Measurements from ENCODE around the gene SOX13.

Gene SOX13

GRCh38 chr1:204051258-204051657, 21.7 kb upstream of the SOX13 start:
- Histone ChIP-seq H2BK12ac (ENCODE audit: low read length) (no peak overlapping the region), H2BK120ac (ENCODE audit: insufficient read depth, low read length, poor library complexity) (no peak overlapping the region), H3K27ac (ENCODE audit: low read depth, low read length) (no peak overlapping the region), H3K79me2 (ENCODE audit: control insufficient read depth, insufficient read depth, low read length, poor library complexity) (no peaks in the 10 kb centered on the region), H3K4me1 (ENCODE audit: control insufficient read depth in 1 of 2, insufficient read depth in 2 of 2, low read length in 2 of 2) (peaks cover 1 to 3% of the 10 kb centered on the region in 2 experiments), H3K4me2 (ENCODE audit: low read length) (no peak overlapping the region), H2AK5ac (ENCODE audit: low read length) (no peak overlapping the region), H3K36me3 (ENCODE audit: control insufficient read depth in 1 of 2, insufficient read depth in 2 of 2, low read length in 2 of 2) (no peaks in the 10 kb centered on the region), H3K23ac (ENCODE audit: low read length) (no peak overlapping the region), H2AFZ (ENCODE audit: insufficient read depth, low read length, poor library complexity) (no peak overlapping the region), H3K9ac (ENCODE audit: low read length) (no peak overlapping the region), H4K12ac (ENCODE audit: low read depth, low read length) (no peak overlapping the region), H3K27me3 (ENCODE audit: insufficient read depth, low read length) (no peaks in the 10 kb centered on the region), H4K91ac (ENCODE audit: low read depth, low read length) (no peak overlapping the region), H3K4me3 (ENCODE audit: low read depth, low read length) (no peak overlapping the region), H4K8ac (ENCODE audit: low read depth, low read length) (no peak overlapping the region), H3K4ac (ENCODE audit: low read depth, low read length) (no peak overlapping the region), H2BK5ac (ENCODE audit: low read depth, low read length, poor library complexity) (no peak overlapping the region), H3K14ac (ENCODE audit: low read length) (no peak overlapping the region), H3K9me3 (ENCODE audit: insufficient read depth, low read depth, low read length) (no peaks in the 10 kb centered on the region), H3K79me1 (ENCODE audit: low read length) (no peaks in the 10 kb centered on the region), H3K18ac (ENCODE audit: low read length) (no peak overlapping the region)
- DNase-seq, result no peak
- WGBS (ENCODE audit: extremely low coverage, insufficient coverage, insufficient read length), result no CpG with 5 or more reads among the region's 5 CpGs

- no peak for DNase-seq
- no peak overlapping the region for H3K4me3 ChIP-seq (ENCODE audit: low read depth, low read length)
- no peak overlapping the region for H2AFZ ChIP-seq (ENCODE audit: insufficient read depth, low read length, poor library complexity)
- H3K14ac ChIP-seq (ENCODE audit: low read length), result no peak overlapping the region
- no peak overlapping the region for H3K4ac ChIP-seq (ENCODE audit: low read depth, low read length)
- no peaks in the 10 kb centered on the region for H3K79me1 ChIP-seq (ENCODE audit: low read length)
- H3K23ac ChIP-seq (ENCODE audit: low read length), result no peak overlapping the region
- H3K36me3 ChIP-seq (ENCODE audit: control insufficient read depth in 1 of 2, insufficient read depth in 2 of 2, low read length in 2 of 2), result no peaks in the 10 kb centered on the region
- no peak overlapping the region for H3K27ac ChIP-seq (ENCODE audit: low read depth, low read length)
- H3K27me3 ChIP-seq (ENCODE audit: insufficient read depth, low read length), result no peaks in the 10 kb centered on the region
- H2BK5ac ChIP-seq (ENCODE audit: low read depth, low read length, poor library complexity), result no peak overlapping the region
- no peak overlapping the region for H3K18ac ChIP-seq (ENCODE audit: low read length)
- H4K12ac ChIP-seq (ENCODE audit: low read depth, low read length), result no peak overlapping the region
- H2BK12ac ChIP-seq (ENCODE audit: low read length), result no peak overlapping the region
- H3K9me3 ChIP-seq (ENCODE audit: insufficient read depth, low read depth, low read length), result no peaks in the 10 kb centered on the region
- no peak overlapping the region for H4K91ac ChIP-seq (ENCODE audit: low read depth, low read length)
- H4K8ac ChIP-seq (ENCODE audit: low read depth, low read length), result no peak overlapping the region
- H3K79me2 ChIP-seq (ENCODE audit: control insufficient read depth, insufficient read depth, low read length, poor library complexity), result no peaks in the 10 kb centered on the region
- H2BK120ac ChIP-seq (ENCODE audit: insufficient read depth, low read length, poor library complexity), result no peak overlapping the region
- H3K9ac ChIP-seq (ENCODE audit: low read length), result no peak overlapping the region
- H3K4me2 ChIP-seq (ENCODE audit: low read length), result no peak overlapping the region
- no peak overlapping the region for H2AK5ac ChIP-seq (ENCODE audit: low read length)
- H3K4me1 ChIP-seq (ENCODE audit: control insufficient read depth in 1 of 2, insufficient read depth in 2 of 2, low read length in 2 of 2), result no peaks in the 10 kb centered on the region
Measured at GRCh38 chr1:204051718-204052117, 21.2 kb upstream of the SOX13 start.

GRCh38 chr1:204053893-204054292, 19.0 kb upstream of the SOX13 start:
- H3K14ac ChIP-seq (ENCODE audit: low read length), result no peak overlapping the region
- H3K9ac ChIP-seq (ENCODE audit: low read length), result no peak overlapping the region
- H4K91ac ChIP-seq (ENCODE audit: low read depth, low read length), result no peak overlapping the region
- H4K12ac ChIP-seq (ENCODE audit: low read depth, low read length), result no peak overlapping the region
- no peak overlapping the region for H3K23ac ChIP-seq (ENCODE audit: low read length)
- no peak overlapping the region for H2BK5ac ChIP-seq (ENCODE audit: low read depth, low read length, poor library complexity)
- H4K8ac ChIP-seq (ENCODE audit: low read depth, low read length), result no peak overlapping the region
- no peaks in the 10 kb centered on the region for H3K79me2 ChIP-seq (ENCODE audit: control insufficient read depth, insufficient read depth, low read length, poor library complexity)
- H3K18ac ChIP-seq (ENCODE audit: low read length), result no peak overlapping the region
- H3K4ac ChIP-seq (ENCODE audit: low read depth, low read length), result no peak overlapping the region
- H3K79me1 ChIP-seq (ENCODE audit: low read length), result no peaks in the 10 kb centered on the region
- H3K27me3 ChIP-seq (ENCODE audit: insufficient read depth, low read length), result no peaks in the 10 kb centered on the region
- no peak overlapping the region for H3K4me3 ChIP-seq (ENCODE audit: low read depth, low read length)
- H3K36me3 ChIP-seq (ENCODE audit: control insufficient read depth in 1 of 2, insufficient read depth in 2 of 2, low read length in 2 of 2), result no peaks in the 10 kb centered on the region
- peaks cover 0 to 3% of the 10 kb centered on the region in 2 experiments for H3K4me1 ChIP-seq (ENCODE audit: control insufficient read depth in 1 of 2, insufficient read depth in 2 of 2, low read length in 2 of 2)
- H2AK5ac ChIP-seq (ENCODE audit: low read length), result no peak overlapping the region
- no peak overlapping the region for H2AFZ ChIP-seq (ENCODE audit: insufficient read depth, low read length, poor library complexity)
- no peak overlapping the region for H2BK12ac ChIP-seq (ENCODE audit: low read length)
- no peak overlapping the region for H2BK120ac ChIP-seq (ENCODE audit: insufficient read depth, low read length, poor library complexity)
- WGBS (ENCODE audit: extremely low coverage, insufficient coverage, insufficient read length), result no CpG with 5 or more reads among the region's 2 CpGs
- no peaks in the 10 kb centered on the region for H3K9me3 ChIP-seq (ENCODE audit: insufficient read depth, low read depth, low read length)
- no peak for DNase-seq
- H3K27ac ChIP-seq (ENCODE audit: low read depth, low read length), result no peak overlapping the region
- H3K4me2 ChIP-seq (ENCODE audit: low read length), result no peak overlapping the region

GRCh38 chr1:204059970-204060369, 12.9 kb upstream of the SOX13 start:
- peak in 1 of 2 donors; percentile 34 for DNase-seq
- no peak overlapping the region for H3K4me2 ChIP-seq (ENCODE audit: low read length)
- WGBS (ENCODE audit: extremely low coverage, insufficient coverage, insufficient read length), result no CpG with 5 or more reads among the region's 7 CpGs
- H4K91ac ChIP-seq (ENCODE audit: low read depth, low read length), result no peak overlapping the region
- H2AFZ ChIP-seq (ENCODE audit: insufficient read depth, low read length, poor library complexity), result no peak overlapping the region
- no peak overlapping the region for H3K4me3 ChIP-seq (ENCODE audit: low read depth, low read length)
- no peak overlapping the region for H4K8ac ChIP-seq (ENCODE audit: low read depth, low read length)
- no peak overlapping the region for H2BK120ac ChIP-seq (ENCODE audit: insufficient read depth, low read length, poor library complexity)
- H3K79me2 ChIP-seq (ENCODE audit: control insufficient read depth, insufficient read depth, low read length, poor library complexity), result no peaks in the 10 kb centered on the region
- H3K27ac ChIP-seq (ENCODE audit: low read depth, low read length), result no peak overlapping the region
- H2BK12ac ChIP-seq (ENCODE audit: low read length), result no peak overlapping the region
- no peaks in the 10 kb centered on the region for H3K27me3 ChIP-seq (ENCODE audit: insufficient read depth, low read length)
- no peak overlapping the region for H2AK5ac ChIP-seq (ENCODE audit: low read length)
- no peak overlapping the region for H3K4ac ChIP-seq (ENCODE audit: low read depth, low read length)
- no peak overlapping the region for H3K18ac ChIP-seq (ENCODE audit: low read length)
- H3K4me1 ChIP-seq (ENCODE audit: control insufficient read depth in 1 of 2, insufficient read depth in 2 of 2, low read length in 2 of 2), result peaks cover 3% of the 10 kb centered on the region in 2 experiments
- H3K9ac ChIP-seq (ENCODE audit: low read length), result no peak overlapping the region
- no peaks in the 10 kb centered on the region for H3K9me3 ChIP-seq (ENCODE audit: insufficient read depth, low read depth, low read length)
- H3K36me3 ChIP-seq (ENCODE audit: control insufficient read depth in 1 of 2, insufficient read depth in 2 of 2, low read length in 2 of 2), result no peaks in the 10 kb centered on the region
- no peak overlapping the region for H4K12ac ChIP-seq (ENCODE audit: low read depth, low read length)
- no peak overlapping the region for H3K14ac ChIP-seq (ENCODE audit: low read length)
- H2BK5ac ChIP-seq (ENCODE audit: low read depth, low read length, poor library complexity), result no peak overlapping the region
- no peak overlapping the region for H3K23ac ChIP-seq (ENCODE audit: low read length)
- H3K79me1 ChIP-seq (ENCODE audit: low read length), result no peaks in the 10 kb centered on the region
